HFF-Myc (cell line): ENCODE results near the gene GPS2.
"Not testable (repeated sequence)": the region's sequence is repeated elsewhere in the genome, so short reads cannot be mapped to it uniquely, and the experiment has no call there.

Experiments
- DNase-seq: peaks from one replicate; pipeline ENCODE4 v3.0.0-alpha.2; 2011; ENCODE audit warnings: low read depth; ENCODE audit errors: extremely low read depth
- H3K4me3 ChIP-seq: replicated peaks from 2 replicates; pipeline ENCODE4 v1.5.1; 2011; ENCODE audit warnings: low read depth, mild to moderate bottlenecking, control low read depth, low read length
- TF ChIP-seq, protein P1 (sequence below): IDR thresholded peaks from 2 replicates; pipeline ENCODE4 v1.5.1; 2012; ENCODE audit warnings: mild to moderate bottlenecking, low read depth, low read length, control low read depth; ENCODE audit errors: missing control alignments

The GPS2 gene

DNA sequence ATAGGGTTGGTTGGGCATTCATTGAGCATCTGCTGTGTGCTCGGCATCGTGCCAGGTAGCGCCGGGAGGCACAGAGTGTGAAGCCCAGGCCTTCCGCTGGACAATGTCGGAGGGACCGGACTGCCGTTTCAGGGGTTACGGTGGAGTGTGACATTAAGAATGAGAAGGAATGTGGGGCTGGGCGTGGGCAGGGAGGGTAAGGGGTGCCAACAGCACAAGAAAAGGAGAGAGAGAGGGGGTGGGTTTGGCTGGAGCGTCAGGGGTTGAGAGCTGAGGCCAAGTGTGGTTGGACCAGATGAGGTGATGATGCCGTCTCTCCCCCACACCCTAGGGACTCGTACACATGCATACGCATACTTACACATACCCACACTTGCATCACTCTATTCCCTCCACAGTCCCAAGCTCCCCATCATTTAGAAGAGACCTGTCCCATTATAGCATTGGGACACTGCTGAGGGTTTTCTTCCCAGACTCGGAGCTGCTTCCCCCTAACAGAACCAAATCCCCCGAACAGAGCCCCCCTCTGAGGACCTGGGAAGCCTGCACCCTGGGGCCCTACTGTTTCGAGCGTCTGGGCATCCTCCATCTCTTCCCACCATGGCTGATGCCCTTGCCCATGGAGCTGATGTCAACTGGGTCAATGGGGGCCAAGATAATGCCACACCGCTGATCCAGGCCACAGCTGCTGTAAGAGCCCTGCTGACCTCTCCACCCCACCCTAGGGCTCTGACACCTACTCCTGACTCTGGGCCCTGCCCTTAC, 33.5 kb upstream of the GPS2 start:
- no peak overlapping the region for H3K4me3 ChIP-seq
- DNase-seq = no peak
- TF ChIP-seq, protein P1, sequence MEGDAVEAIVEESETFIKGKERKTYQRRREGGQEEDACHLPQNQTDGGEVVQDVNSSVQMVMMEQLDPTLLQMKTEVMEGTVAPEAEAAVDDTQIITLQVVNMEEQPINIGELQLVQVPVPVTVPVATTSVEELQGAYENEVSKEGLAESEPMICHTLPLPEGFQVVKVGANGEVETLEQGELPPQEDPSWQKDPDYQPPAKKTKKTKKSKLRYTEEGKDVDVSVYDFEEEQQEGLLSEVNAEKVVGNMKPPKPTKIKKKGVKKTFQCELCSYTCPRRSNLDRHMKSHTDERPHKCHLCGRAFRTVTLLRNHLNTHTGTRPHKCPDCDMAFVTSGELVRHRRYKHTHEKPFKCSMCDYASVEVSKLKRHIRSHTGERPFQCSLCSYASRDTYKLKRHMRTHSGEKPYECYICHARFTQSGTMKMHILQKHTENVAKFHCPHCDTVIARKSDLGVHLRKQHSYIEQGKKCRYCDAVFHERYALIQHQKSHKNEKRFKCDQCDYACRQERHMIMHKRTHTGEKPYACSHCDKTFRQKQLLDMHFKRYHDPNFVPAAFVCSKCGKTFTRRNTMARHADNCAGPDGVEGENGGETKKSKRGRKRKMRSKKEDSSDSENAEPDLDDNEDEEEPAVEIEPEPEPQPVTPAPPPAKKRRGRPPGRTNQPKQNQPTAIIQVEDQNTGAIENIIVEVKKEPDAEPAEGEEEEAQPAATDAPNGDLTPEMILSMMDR = no peak

DNA sequence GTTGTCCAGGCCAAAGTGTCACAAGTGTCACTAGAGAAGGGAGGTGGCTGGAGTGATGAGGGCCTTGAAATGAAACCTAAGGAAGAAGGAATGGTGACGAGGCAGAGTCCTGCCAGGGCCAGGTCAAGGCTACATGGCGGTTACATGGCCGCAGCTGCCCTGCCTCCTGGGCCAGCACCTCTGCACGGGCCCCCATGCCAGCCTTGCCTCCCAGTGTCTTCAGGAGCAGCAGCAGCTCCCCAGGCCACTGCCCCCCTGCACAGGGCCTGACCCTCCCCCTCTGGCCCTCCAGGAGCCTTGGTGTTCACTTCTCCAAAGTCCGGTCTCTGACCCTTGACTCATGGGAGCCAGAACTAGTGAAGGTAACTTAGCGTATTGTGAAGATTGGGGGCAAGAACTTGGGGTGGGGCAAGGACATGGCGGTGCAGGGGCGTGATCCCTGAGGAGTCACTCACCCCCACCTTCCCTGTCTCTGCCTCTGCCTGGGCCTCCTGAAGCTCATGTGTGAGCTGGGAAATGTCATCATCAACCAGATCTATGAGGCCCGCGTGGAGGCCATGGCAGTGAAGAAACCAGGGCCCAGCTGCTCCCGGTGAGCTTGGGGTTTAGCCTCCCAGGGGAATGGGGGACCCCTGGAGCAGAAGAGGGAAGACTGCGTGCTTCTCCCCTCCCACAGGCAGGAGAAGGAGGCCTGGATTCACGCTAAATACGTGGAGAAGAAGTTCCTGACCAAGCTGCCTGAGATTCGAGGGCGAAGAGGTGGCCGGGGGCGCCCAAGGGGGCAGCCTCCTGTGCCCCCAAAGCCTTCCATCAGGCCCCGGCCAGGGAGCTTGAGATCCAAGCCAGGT, 32.7 kb upstream of the GPS2 start:
- no peak for DNase-seq
- TF ChIP-seq, protein P1 = no peak
- H3K4me3 ChIP-seq = no peak overlapping the region

DNA sequence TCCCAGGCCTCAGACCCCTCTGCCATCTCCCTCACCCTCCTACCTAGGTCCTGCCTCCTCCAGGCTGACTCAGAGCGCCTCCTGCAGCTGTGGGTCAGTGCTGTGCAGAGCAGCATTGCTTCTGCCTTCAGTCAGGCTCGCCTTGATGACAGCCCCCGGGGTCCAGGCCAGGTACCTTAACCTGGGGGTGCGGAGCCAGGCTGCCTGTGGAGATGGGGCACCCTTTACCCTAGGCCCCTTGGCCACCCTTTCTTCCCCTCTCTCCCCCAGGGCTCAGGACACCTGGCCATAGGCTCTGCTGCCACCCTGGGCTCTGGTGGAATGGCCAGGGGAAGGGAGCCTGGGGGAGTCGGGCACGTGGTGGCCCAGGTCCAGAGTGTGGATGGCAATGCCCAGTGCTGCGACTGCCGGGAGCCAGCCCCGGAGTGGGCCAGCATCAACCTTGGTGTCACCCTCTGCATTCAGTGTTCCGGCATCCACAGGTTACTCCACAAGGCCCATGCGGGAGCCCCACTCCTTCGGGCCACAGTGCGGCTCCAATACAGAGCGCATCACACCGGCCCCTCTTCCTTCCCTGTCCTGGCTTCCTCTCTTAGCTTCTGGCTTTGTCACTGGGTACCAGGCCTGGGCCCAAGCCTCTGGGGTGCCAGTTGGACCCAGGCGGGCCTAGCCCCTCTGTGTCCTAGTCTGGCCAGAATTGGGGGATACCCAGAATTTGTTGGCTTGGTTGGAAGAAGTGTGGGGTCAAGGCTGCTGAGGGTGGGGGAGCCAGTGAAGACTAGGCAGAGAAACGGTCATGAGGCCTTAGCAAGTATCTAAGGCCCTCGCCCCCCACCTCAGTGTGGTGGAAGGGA, 31.8 kb upstream of the GPS2 start:
- TF ChIP-seq, protein P1 = no peak
- DNase-seq = no peak
- no peak overlapping the region for H3K4me3 ChIP-seq

DNA sequence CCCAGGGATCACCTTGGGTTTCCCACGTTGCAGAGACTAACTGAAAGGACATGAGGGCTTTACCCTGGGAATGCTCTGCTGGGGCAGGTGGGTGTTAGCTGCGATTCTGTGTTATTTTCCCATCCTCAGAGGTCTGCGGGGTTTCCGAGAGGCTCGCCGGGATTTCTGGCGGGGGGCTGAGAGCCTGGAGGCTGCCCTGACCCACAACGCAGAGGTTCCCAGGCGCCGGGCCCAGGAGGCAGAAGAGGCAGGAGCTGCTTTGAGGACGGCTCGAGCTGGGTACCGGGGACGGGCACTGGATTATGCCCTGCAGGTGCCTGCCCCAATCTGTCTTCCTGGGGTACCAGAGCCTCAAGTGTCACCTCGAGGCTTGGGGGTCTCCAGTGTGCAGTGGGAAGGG, 28.1 kb upstream of the GPS2 start:
- no peak overlapping the region for H3K4me3 ChIP-seq
- TF ChIP-seq, protein P1 = no peak
- no peak for DNase-seq

DNA sequence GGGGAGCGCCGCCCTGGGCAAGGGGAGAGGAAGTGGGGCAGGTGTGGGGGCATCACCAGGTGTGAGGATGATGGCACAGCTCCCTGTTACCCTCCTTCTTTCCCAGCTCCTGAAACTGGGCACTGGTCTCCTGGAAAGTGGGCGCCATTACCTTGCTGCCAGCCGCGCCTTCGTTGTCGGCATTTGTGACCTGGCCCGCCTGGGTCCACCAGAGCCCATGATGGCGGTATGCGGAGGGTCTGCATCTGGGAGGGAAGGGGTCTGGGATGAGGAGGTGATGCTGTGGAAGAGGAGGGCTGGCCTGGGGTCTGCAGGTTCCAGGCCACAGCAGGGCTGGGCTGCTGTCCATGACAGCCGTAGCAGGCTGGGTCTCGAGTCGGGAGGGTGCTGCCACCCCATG, 26.7 kb upstream of the GPS2 start:
- no peak for DNase-seq
- TF ChIP-seq, protein P1 = no peak
- H3K4me3 ChIP-seq = no peak overlapping the region

DNA sequence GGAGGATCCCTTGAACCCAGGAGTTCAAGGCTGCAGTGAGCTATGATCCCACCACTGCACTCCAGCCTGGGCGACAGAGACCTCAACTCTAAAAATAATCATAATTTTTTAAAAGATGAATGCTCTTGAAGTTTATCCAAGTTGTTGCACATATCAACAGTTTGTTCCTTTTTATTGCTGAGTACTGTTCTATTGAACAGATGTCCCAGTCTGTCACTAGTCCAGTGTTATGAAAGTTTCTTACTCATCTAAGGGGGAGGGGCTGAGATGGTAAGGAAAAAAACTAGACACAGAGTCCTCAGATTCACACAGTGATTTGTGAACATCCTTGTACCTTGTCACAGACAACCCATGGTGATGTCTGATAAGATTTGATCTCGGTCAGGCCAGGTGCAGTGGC, 25.0 kb upstream of the GPS2 start:
- TF ChIP-seq, protein P1 = no peak
- DNase-seq = no peak
- no peak overlapping the region for H3K4me3 ChIP-seq

DNA sequence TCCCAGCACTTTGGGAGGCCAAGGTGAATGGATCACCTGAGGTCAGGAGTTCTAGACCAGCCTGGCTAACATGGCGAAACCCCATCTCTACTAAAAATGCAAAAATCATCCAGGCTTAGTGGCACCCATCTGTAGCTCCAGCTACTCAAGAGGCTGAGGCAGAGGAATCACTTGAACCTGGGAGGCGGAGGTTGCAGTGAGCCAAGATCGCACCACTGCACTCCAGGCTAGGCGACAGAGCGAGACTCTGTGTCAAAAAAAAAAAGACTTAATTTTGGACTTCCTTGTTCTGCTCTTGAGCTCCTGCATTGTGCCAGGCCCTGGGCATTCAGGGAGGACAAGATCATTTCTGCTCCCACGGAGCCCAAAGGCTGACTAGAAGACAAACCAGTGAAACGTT, 22.4 kb upstream of the GPS2 start:
- DNase-seq, H3K4me3 ChIP-seq: not testable (repeated sequence)
